ENCODE measurements around the gene RPS15.

The RPS15 gene

GRCh38 chr19:1438035-1438932 lies at the start of gene RPS15:
RPS15 (plus strand) TSS chr19:1438396; CDS start chr19:1438426, 30 bp downstream.
- peak; percentile 91 for DNase-seq

- no peak for DNase-seq
Measured at GRCh38 chr19:1388637-1389026, 49.6 kb upstream of the RPS15 start.

DNA sequence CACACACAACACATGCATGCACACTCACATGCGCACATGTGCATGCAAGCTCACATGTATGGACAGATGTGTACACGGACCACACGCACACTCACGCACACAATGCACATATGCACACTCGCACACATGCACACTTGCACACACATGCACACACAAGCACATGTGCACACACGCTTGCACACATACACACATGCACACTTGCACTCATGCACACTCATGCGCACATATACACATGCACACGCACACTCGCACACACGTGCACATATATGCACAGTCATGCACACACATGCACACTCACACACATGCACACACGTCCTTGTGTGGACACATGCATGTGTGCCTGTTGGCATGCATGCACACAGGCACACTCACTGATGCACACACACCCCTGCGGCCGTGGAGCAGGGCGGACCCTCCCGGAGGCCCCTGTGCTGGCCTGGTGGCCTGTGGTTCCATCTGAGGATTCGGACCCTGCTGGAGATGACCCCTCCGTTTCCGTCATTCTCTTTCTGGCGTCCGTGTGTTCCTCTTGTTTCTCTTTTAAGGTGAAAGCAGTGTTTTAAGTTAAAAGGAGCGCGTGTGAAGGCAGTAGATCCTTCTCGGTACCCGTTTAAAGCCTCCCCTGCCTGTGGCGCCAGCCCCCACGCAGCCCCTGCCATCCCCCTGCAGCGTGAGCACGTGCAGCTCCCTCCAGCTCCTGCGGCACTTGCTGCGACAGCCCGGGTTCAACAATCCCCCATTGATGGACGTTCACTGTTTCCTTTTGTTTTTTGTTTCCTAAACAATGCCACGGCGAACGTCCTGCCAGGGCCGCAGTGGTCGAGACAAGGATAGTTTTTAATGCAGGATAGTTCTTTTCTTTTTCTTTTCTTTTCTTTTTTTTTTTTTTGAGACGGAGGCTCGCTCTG lies 48.9 kb upstream of the RPS15 start:
- DNase-seq: no peak

- no peak for DNase-seq
Measured at GRCh38 chr19:1390890-1391423, 47.2 kb upstream of the RPS15 start.

- DNase-seq: no peak
Measured at GRCh38 chr19:1392407-1392806, 45.8 kb upstream of the RPS15 start.

- DNase-seq: no peak
Measured at GRCh38 chr19:1392939-1393530, 45.2 kb upstream of the RPS15 start.

GRCh38 chr19:1393841-1394240 lies 44.4 kb upstream of the RPS15 start:
- DNase-seq: no peak

DNA sequence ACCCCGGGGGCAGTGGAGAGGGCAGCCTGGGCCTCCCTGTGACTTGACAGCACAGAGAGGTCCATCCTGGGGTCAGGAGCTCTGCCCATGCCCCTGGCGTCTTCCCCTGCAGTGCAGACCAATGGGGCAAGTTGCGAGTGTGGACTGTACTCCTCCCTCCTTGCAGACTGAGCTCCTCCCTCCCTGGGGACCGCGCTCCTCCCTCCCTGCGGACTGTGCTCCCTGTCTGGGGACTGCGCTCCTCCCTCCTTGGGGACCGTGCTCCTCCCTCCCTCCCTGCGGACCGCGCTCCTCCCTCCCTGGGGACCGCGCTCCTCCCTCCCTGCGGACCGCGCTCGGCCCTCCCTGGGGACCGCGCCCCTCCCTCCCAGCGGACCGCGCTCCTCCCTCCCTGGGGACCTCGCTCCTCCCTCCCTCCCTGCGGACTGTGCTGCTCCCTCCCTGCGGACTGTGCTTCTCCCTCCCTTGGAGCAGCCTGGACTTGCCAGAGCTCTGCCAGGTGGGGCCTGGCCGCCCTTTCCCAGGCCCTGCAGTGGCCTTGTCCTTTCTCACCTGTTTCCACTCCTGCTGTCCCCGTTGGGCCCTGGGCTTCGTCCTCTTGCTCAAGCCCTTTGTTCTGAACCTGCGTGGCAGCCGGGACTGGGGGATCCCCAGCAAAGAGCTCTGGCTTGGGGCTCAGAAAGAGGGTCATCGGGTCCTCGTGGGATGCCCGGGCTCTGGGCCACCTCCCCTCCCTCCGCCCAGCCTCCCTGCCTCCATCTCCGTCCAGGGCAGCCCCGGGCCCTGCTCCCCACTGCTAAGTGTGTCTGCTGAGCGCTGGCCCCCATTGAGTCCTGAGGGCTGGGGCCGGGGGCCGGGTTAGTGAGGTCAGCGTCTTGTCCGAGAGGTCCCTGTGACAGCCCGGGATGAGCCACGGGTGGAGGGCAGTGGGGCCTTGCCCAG lies 43.7 kb upstream of the RPS15 start:
- peak; percentile 82 for DNase-seq

DNA sequence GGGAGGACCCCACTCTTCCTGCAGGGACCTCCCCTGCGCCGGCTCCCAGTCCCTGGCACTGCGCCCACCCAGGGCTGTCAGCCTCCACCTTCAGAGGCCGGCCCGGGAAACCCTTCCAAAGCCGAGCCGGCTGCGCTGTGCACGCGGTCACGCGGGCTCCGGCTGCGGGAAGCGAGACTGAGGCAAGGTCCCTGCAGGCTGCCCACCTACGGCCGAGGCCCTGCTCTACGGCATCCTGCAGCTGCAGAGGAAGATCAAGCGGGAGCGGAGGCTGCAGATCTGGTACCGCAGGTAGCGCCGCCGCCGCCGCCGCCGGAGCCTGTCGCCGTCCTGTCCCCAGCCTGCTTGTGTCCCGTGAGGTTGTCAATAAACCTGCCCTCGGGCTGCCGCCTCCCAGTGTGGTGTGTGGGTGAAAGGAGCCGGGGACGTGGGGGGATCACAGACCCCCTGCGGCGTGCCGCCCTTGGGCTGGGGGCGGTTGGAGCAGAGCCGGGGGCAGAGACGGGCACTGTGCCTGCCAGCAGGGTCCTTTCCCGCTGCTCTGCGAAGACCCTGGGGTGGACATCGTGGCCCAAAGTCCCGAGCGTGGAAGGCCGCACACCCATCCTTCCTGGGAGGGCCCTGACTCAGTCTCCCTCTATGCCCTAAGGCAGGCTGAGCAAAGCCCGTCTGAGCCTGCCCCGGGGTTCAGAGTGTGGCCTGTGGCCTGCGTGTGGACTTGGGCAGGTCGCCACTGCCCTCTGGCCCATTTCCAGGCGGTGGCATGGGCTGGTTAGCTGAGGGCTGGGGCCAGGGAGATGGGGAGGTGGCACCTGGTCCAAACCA lies 42.8 kb upstream of the RPS15 start:
- DNase-seq: peak; percentile 39

GRCh38 chr19:1396019-1396767 lies 42.0 kb upstream of the RPS15 start:
- DNase-seq: no peak

DNA sequence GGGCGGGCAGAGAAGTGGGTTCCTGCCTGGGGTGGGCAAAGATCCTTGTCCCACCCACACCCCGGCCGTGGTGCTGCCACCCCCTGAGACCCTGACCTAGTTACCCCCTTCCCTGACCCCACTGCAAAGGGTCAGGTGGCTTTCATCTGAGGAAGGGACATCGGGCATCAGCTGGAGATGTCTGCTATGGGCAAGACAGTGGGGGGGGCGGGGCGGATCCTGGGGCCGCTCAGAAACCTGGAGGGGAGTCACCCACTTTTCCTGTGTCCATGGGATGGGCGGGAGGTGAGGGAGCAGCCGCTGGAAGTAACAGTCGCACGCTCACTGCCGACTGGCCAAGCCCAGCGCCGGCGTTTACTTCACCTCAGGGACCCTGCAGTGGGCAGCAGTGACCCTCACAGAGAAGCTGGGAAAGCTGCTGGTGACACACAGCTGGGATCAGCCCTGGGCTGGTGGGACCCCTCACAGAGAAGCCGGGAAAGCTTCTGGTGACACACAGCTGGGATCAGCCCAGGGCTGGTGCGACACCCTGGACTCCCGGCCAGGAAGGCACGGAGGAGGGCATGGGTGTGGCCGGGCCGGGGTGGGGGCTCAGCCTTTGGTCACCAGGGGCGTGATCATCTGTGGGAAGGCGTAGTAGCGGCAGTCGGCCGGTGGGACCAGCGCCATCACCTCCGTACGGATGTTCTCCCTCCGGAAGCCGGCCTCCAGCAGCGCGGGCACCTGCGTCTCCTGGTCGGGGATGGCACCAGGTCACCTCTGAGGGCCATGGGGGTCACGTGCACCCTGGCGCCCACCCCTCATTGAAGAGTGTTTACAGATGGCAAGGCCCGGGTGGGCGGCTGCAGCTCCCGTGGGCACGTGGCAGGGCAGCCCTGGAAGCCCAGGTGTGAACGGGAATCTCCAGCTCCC lies 41.2 kb upstream of the RPS15 start:
- no peak for DNase-seq

GRCh38 chr19:1397838-1398237 lies 40.4 kb upstream of the RPS15 start:
- no peak for DNase-seq

GRCh38 chr19:1399079-1399478 lies 39.1 kb upstream of the RPS15 start:
- DNase-seq: no peak

DNA sequence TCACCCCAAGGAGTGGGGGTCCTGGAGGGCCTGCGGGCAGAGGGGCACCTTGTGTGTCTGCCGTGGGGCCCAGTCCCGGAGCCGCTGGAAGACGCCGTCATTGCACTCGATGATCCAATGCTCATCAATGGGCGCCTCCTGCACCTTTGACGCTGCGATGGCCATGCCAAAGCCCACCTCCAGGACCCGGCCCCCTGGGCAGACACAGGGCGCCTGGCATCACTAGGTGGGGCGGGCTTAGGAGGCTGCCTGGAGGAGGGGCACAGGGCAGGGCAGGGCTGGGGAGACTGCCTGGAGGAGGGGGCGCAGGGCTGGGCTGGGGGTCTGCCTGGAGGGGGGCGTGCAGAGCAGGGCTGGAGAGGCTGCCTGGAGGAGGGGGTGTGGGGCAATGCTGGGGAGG lies 38.5 kb upstream of the RPS15 start:
- no peak for DNase-seq

- peak; percentile 14 for DNase-seq
Measured at GRCh38 chr19:1400281-1401137, 37.7 kb upstream of the RPS15 start.

DNA sequence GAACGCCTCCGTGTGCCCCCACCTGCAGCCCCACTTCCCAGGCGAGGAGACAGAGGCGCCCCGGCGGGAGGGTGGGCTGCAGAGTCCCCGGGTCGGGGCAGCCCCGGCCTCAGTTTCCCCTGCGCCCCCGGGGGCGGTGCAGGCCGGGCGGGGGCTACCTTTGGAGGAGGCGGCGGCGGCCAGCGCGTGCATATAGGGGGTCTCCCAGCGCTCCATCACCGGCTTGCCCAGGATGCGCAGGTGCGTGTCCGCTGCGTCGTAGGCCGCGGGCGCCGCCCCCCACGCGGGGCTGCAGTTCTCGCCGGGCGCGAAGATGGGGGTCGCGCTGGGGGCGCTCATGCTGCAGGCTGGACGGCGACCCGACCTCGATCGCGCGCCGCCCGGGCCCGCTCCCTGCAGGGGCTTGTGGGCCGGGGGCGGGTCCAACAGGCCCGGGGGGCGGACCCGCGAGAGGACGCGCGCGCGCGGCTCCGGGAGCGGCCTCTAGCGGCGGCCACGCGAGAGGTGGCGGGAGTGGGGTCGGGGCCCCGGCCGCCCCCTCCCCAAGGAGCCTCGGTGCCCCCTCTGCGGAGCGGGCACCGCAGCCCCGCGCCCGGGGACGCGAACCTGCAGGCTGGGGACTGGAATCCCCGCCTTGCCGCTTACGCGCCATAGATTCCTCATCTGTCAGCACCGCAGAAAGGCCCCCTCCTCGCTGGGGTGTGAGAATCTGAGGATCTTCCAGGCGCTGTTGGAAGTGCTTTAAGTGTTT lies 36.9 kb upstream of the RPS15 start, which contains the start of gene GAMT:
GAMT (minus strand) TSS at position 405 of the 751 bp plus-strand sequence; CDS start at position 339, 66 bp downstream.
- peak; percentile 16 for DNase-seq

DNA sequence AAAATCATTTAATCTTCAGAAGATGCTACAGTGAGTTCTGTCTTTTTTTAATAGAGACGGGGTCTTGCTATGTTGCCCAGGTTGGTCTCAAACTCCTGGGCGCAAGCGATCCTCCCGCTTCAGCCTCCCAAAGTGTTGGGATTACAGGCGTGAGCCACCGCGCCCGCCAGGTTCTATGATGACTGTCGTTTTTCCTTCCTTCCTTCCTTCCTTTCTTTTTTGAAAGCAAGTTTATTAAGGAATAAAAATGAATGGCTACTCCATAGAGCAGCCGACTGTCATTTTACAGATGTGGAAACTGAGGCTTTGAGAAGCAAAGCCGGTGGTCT lies 36.3 kb upstream of the RPS15 start:
- DNase-seq: no peak
